GM23338 (cell line): ENCODE data around the gene CNIH3. TPM values are rescaled to one million over a fixed set of nuclear protein-coding genes. Genes with fewer than 3 reads are reported as not detected.

Source experiments
- ATAC-seq: fragments of 200-7000 bp; cut with Tn5 transposase; 3 replicates; pipeline ENCODE4 v1.9.1; 2020
- DNase-seq: peaks from one replicate; pipeline ENCODE4 v3.0.0-alpha.2; 2015; ENCODE audit warnings: low spot score
- H2AFZ ChIP-seq: fragments of 200-600 bp; sonication (generic); 2 replicates; pipeline ENCODE4 v1.8.0; 2016; ENCODE audit warnings: antibody characterized with exemption, mild to moderate bottlenecking, moderate library complexity
- H3F3A ChIP-seq: fragments of 200-600 bp; sonication (generic); replicated peaks from 2 replicates; pipeline ENCODE4 v1.8.0; 2017; ENCODE audit warnings: antibody characterized with exemption, mixed run types, low read depth
- H3K27ac ChIP-seq: fragments of 200-600 bp; sonication (generic); 2 replicates; pipeline ENCODE4 v1.6.1; 2016; ENCODE audit warnings: low read depth
- H3K27me3 ChIP-seq: fragments of 200-600 bp; sonication (generic); 2 replicates; pipeline ENCODE4 v1.8.0; 2016; ENCODE audit warnings: mild to moderate bottlenecking, mixed run types, moderate library complexity; ENCODE audit not compliant: insufficient read depth
- H3K36me3 ChIP-seq: fragments of 200-600 bp; sonication (generic); 2 replicates; pipeline ENCODE4 v1.8.0; 2016; ENCODE audit warnings: mild to moderate bottlenecking; ENCODE audit not compliant: insufficient read depth
- H3K4me1 ChIP-seq: fragments of 200-600 bp; sonication (generic); 2 replicates; pipeline ENCODE4 v1.8.0; 2016; ENCODE audit warnings: mild to moderate bottlenecking, moderate library complexity; ENCODE audit not compliant: insufficient read depth
- H3K4me2 ChIP-seq: fragments of 200-600 bp; sonication (generic); 2 replicates; pipeline ENCODE4 v1.7.1; 2017; ENCODE audit warnings: mixed run types
- H3K4me3 ChIP-seq: fragments of 200-600 bp; sonication (generic); 2 replicates; pipeline ENCODE4 v1.6.1; 2016; ENCODE audit warnings: mixed run types
- H3K79me2 ChIP-seq: fragments of 200-600 bp; sonication (generic); replicated peaks from 2 replicates; pipeline ENCODE4 v1.8.0; 2017; ENCODE audit warnings: mild to moderate bottlenecking; ENCODE audit not compliant: insufficient read depth
- H3K9me2 ChIP-seq: fragments of 200-600 bp; sonication (generic); 2 replicates; pipeline ENCODE4 v1.8.0; 2017; ENCODE audit not compliant: insufficient read depth
- H4K20me1 ChIP-seq: fragments of 200-600 bp; sonication (generic); replicated peaks from 2 replicates; pipeline ENCODE4 v1.8.0; 2017; ENCODE audit warnings: mild to moderate bottlenecking; ENCODE audit not compliant: insufficient read depth
- H3K27ac Mint-ChIP-seq: 2 replicates; pipeline ENCODE4 v1.8.0; 2020; ENCODE audit warnings: inconsistent platforms, mild to moderate bottlenecking, moderate library complexity, mixed read lengths
- H3K27me3 Mint-ChIP-seq: 3 replicates; pipeline ENCODE4 v1.8.0; 2022; ENCODE audit warnings: low read depth, mild to moderate bottlenecking, moderate library complexity, mixed read lengths, inconsistent platforms; ENCODE audit not compliant: insufficient read depth, poor library complexity
- H3K36me3 Mint-ChIP-seq: 3 replicates; pipeline ENCODE4 v1.8.0; 2021; ENCODE audit warnings: low read depth, mild to moderate bottlenecking, inconsistent platforms, moderate library complexity, mixed read lengths
- H3K4me1 Mint-ChIP-seq: 3 replicates; pipeline ENCODE4 v1.8.0; 2020; ENCODE audit warnings: mild to moderate bottlenecking, inconsistent platforms, mixed read lengths
- H3K4me3 Mint-ChIP-seq: 3 replicates; pipeline ENCODE4 v1.8.0; 2021; ENCODE audit warnings: moderate library complexity, mild to moderate bottlenecking, inconsistent platforms, mixed read lengths
- H3K9me3 Mint-ChIP-seq: 3 replicates; pipeline ENCODE4 v1.8.0; 2020; ENCODE audit warnings: moderate library complexity, mild to moderate bottlenecking, inconsistent platforms, mixed read lengths
- NANOG ChIP-seq: IDR thresholded peaks from 2 replicates; pipeline ENCODE4 v1.6.1; 2016; ENCODE audit warnings: antibody characterized with exemption, borderline replicate concordance
- STAT1 ChIP-seq: IDR thresholded peaks from one replicate; pipeline ENCODE4 v1.6.1; 2016; ENCODE audit warnings: antibody characterized with exemption; ENCODE audit not compliant: unreplicated experiment
- polyA plus RNA-seq: library from polyadenylated mRNA; unstranded; fragments of >200 nt; fragmentation: Nextera tagmentation; extraction: Ambion mirVana; gene quantifications from 2 replicates; pipeline ENCODE4 v1.2.1, GENCODE V29; 2016
- total RNA-seq: library from RNA; depleted of rRNA; stranded (reverse); fragments of >200 nt; shearing (Covaris generic); gene quantifications from 2 replicates; pipeline ENCODE4 v1.2.3, GENCODE V29; 2014
- TF ChIP-seq, protein P1 (sequence below): IDR thresholded peaks from one replicate; pipeline ENCODE4 v1.6.1; 2018; ENCODE audit warnings: antibody characterized with exemption; ENCODE audit not compliant: unreplicated experiment
- TF ChIP-seq, protein P2 (sequence below): fragments of 250-450 bp; sonication (Bioruptor Pico); IDR thresholded peaks from 2 replicates; pipeline ENCODE4 v1.5.0; 2020; ENCODE audit warnings: mild to moderate bottlenecking, moderate library complexity

CNIH3 gene
- total and polyA plus RNA-seq, 2 experiments from 2014 or later = 3.6 to 5.1 TPM

DNA sequence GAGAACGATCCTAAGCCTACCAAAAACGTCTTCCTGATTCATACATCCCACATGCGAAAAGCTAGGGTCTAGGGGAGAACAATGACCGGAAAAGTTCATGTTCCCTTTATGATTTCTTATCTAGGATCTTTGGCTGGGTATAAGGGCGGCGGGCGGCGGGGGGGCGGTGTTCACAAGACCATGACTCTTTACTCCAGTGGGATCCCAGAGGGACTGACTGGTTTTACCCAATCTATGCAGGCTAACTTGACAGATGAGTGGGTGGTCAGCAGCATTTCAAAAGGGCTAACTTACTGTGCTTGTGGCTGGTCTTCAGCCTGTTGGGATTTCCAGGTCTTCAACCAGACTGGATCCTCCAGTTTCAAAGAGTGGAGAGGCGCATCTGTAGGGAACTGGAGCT is 40.3 kb downstream of the CNIH3 start (continued):
- TF ChIP-seq, protein P1, sequence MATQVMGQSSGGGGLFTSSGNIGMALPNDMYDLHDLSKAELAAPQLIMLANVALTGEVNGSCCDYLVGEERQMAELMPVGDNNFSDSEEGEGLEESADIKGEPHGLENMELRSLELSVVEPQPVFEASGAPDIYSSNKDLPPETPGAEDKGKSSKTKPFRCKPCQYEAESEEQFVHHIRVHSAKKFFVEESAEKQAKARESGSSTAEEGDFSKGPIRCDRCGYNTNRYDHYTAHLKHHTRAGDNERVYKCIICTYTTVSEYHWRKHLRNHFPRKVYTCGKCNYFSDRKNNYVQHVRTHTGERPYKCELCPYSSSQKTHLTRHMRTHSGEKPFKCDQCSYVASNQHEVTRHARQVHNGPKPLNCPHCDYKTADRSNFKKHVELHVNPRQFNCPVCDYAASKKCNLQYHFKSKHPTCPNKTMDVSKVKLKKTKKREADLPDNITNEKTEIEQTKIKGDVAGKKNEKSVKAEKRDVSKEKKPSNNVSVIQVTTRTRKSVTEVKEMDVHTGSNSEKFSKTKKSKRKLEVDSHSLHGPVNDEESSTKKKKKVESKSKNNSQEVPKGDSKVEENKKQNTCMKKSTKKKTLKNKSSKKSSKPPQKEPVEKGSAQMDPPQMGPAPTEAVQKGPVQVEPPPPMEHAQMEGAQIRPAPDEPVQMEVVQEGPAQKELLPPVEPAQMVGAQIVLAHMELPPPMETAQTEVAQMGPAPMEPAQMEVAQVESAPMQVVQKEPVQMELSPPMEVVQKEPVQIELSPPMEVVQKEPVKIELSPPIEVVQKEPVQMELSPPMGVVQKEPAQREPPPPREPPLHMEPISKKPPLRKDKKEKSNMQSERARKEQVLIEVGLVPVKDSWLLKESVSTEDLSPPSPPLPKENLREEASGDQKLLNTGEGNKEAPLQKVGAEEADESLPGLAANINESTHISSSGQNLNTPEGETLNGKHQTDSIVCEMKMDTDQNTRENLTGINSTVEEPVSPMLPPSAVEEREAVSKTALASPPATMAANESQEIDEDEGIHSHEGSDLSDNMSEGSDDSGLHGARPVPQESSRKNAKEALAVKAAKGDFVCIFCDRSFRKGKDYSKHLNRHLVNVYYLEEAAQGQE = no peak

DNA sequence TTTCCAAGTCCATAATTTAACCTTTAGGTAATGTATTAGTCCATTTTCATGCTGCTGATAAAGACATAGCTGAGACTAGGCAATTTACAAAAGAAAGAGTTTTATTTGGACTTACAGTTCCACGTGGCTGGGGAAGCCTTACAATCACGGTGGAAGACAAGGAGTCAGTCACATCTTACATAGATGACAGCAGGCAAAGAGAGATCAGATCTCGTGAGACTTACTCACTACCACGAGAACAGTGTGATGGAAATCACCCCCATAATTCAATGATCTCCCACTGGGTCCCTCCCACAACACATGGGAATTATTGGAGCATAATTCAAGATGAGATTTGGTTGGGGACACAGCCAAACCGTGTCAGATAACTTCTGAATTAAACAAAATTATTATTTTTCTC is 44.0 kb downstream of the CNIH3 start:
- Mint-ChIP-seq H3K9me3 (no peaks in the 10 kb centered on the region), H3K36me3 (no peaks in the 10 kb centered on the region), H3K27me3 (no peaks in the 10 kb centered on the region), H3K27ac (no peak overlapping the region), H3K4me3 (no peak overlapping the region), H3K4me1 (no peaks in the 10 kb centered on the region; the same call in 2 of the 3 replicates)
- Histone ChIP-seq H3K27ac (no peak overlapping the region), H3K4me1 (no peaks in the 10 kb centered on the region), H3K27me3 (no peaks in the 10 kb centered on the region), H3K9me2 (peaks cover 8% of the 10 kb centered on the region; the same call in 1 of the 2 replicates), H3K4me2 (no peak overlapping the region), H3K79me2 (no peaks in the 10 kb centered on the region; the same call in 1 of the 2 replicates), H3K4me3 (no peak overlapping the region), H3K36me3 (no peaks in the 10 kb centered on the region), H3F3A (no peaks in the 10 kb centered on the region), H4K20me1 (no peaks in the 10 kb centered on the region), H2AFZ (no peak overlapping the region)
- no peak for ATAC-seq
- TF ChIP-seq, protein P2, sequence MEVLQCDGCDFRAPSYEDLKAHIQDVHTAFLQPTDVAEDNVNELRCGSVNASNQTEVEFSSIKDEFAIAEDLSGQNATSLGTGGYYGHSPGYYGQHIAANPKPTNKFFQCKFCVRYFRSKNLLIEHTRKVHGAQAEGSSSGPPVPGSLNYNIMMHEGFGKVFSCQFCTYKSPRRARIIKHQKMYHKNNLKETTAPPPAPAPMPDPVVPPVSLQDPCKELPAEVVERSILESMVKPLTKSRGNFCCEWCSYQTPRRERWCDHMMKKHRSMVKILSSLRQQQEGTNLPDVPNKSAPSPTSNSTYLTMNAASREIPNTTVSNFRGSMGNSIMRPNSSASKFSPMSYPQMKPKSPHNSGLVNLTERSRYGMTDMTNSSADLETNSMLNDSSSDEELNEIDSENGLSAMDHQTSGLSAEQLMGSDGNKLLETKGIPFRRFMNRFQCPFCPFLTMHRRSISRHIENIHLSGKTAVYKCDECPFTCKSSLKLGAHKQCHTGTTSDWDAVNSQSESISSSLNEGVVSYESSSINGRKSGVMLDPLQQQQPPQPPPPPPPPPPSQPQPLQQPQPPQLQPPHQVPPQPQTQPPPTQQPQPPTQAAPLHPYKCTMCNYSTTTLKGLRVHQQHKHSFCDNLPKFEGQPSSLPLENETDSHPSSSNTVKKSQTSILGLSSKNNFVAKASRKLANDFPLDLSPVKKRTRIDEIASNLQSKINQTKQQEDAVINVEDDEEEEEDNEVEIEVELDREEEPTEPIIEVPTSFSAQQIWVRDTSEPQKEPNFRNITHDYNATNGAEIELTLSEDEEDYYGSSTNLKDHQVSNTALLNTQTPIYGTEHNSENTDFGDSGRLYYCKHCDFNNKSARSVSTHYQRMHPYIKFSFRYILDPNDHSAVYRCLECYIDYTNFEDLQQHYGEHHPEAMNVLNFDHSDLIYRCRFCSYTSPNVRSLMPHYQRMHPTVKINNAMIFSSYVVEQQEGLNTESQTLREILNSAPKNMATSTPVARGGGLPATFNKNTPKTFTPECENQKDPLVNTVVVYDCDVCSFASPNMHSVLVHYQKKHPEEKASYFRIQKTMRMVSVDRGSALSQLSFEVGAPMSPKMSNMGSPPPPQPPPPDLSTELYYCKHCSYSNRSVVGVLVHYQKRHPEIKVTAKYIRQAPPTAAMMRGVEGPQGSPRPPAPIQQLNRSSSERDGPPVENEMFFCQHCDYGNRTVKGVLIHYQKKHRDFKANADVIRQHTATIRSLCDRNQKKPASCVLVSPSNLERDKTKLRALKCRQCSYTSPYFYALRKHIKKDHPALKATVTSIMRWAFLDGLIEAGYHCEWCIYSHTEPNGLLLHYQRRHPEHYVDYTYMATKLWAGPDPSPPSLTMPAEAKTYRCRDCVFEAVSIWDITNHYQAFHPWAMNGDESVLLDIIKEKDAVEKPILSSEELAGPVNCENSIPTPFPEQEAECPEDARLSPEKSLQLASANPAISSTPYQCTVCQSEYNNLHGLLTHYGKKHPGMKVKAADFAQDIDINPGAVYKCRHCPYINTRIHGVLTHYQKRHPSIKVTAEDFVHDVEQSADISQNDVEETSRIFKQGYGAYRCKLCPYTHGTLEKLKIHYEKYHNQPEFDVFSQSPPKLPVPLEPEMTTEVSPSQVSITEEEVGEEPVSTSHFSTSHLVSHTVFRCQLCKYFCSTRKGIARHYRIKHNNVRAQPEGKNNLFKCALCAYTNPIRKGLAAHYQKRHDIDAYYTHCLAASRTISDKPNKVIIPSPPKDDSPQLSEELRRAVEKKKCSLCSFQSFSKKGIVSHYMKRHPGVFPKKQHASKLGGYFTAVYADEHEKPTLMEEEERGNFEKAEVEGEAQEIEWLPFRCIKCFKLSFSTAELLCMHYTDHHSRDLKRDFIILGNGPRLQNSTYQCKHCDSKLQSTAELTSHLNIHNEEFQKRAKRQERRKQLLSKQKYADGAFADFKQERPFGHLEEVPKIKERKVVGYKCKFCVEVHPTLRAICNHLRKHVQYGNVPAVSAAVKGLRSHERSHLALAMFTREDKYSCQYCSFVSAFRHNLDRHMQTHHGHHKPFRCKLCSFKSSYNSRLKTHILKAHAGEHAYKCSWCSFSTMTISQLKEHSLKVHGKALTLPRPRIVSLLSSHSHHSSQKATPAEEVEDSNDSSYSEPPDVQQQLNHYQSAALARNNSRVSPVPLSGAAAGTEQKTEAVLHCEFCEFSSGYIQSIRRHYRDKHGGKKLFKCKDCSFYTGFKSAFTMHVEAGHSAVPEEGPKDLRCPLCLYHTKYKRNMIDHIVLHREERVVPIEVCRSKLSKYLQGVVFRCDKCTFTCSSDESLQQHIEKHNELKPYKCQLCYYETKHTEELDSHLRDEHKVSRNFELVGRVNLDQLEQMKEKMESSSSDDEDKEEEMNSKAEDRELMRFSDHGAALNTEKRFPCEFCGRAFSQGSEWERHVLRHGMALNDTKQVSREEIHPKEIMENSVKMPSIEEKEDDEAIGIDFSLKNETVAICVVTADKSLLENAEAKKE (CRISPR knock-in tag) = no peak
- no peak for TF ChIP-seq STAT1
- no peak for TF ChIP-seq NANOG
- DNase-seq = no peak
